Left cardiac atrium (tissue), 4 donors: ENCODE measurements around the gene PTX4. TPM values are rescaled to one million over a fixed set of nuclear protein-coding genes. Genes with fewer than 3 reads are reported as not detected.

Source experiments
- ATAC-seq, 2 donors: fragments of 200-7000 bp; cut with Tn5 transposase; one replicate each; pipeline ENCODE4 v1.9.1; 2020; ENCODE audit warnings: mild to moderate bottlenecking in 2 of 2, moderate library complexity in 2 of 2
- DNase-seq: peaks from one replicate; pipeline ENCODE4 v3.0.0-alpha.2; 2020
- intact Hi-C, 2 donors: fragments of 100-400 bp; cut with DNase I; formaldehyde crosslinking; loops; one replicate each; pipeline versions ENCODE4 v1.14.1 to v1.15.1; 2022 to 2023
- long read RNA-seq: library from polyadenylated mRNA; unstranded; transcript quantifications from one replicate; pipeline ENCODE4 v2.0.0, GENCODE V29; 2021
- total RNA-seq, 2 donors: library from RNA; stranded (reverse); fragmentation: NEBNext Ultra II Directional; extraction: Animal tissue kit (Norgen Biotek cat#: 25700); gene quantifications; one replicate each; pipeline ENCODE4 v1.2.1, GENCODE V29; 2021
- donor health status: DM: no; HTN: yes; CAD: no.
- donor health status: DM: no; HTN: yes; CAD: no; lungs with severe emphysema.
- donor health status: DM: yes; HTN: yes; CAD: no.
- donor health status: Dilated cardiomyopathy.

PTX4 gene, protein sequence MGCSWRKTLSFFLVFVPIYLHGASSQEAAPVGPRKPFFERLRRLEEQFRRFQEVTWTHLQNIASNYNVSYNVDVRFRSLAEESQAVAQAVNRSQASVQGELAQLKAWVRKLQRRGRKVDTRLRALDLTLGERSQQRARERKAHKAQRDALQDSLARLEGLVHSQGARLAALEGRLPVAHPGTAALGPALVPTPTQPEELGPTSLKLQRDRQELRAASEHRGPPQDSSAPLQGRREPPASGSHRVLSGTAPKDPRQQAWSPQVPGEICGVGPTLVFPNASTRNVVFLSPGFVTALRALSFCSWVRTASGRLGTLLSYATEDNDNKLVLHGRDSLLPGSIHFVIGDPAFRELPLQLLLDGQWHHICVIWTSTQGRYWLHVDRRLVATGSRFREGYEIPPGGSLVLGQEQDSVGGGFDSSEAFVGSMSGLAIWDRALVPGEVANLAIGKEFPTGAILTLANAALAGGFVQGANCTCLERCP
- total RNA-seq, result under 1 TPM in 1 of 2 donors, not detected in 1; 0.21 TPM
- long read RNA-seq, result 0 reads

DNA sequence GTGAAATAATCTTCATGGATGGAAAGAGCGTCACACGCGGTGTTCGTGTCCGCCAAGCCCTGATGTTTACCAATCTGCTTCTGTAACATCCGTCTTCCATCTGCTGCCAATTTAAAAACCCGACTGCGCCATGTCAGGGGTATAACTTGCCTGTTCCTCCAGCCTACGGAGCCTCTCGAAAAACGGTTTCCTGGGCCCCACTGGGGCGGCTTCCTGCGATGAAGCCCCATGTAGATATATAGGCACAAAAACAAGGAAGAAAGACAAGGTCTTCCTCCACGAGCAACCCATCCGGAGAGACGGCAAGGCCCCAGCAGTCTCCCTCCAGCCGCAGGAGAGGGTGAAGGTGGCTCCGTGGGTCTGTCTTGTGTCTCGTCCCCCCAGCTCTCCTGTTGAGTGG, at the start of gene PTX4:
PTX4 (minus strand) TSS at position 326 of the 400 bp plus-strand sequence; CDS start at position 291, 35 bp downstream.
- ATAC-seq, result no peak
- no peak for DNase-seq
- intact Hi-C loops, result no loop called here

DNA sequence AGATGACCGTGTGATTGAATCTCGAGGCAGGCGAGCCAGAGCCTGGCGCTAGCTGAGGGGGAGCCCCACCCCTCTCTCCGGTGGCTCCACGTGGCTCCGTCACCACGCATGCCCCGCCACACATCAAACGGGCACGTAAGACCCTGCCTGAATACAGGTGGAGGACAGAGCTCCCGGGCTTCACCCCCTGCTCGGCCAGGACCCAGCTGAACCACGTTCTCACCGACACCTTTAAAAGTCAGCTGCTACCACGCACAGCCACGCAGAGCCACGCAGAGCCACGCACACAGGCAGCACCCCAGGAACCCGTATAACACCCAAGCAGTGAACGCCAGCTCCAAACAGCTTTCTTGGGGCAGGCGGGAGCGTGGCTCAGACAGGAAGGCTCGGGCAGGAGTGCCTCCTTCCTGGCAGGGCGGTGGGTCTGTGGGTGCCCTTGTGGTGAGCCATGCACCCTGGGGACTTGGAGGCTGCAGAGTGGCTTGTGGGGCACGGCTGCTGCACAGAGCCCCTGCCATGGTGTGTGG, 49.1 kb upstream of the PTX4 start:
- DNase-seq (no peak), ATAC-seq (no peak)
- intact Hi-C loops, result no loop called here

DNA sequence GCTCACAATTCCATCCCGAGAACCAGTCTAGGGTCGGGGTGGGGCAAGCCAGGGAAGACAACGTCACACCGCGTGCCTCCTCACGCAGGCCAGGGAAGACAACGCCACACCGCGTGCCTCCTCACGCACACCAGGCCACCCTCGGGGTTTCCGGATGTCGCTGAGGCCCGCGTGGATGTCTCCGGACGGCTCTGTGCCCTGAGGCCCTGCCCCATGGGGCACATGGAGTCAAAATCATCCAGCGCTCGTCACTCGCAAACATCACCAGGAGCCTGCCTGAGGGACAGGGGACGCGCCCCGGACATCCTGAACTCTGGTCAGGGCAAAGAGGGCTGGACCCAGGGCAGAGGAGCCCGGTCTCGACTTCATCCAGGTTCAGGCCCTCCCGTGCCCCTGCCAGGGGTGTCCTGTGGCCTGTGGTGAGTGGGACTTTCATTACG, 48.4 kb upstream of the PTX4 start:
- intact Hi-C loops, result no loop called here
- ATAC-seq, result no peak
- no peak for DNase-seq

DNA sequence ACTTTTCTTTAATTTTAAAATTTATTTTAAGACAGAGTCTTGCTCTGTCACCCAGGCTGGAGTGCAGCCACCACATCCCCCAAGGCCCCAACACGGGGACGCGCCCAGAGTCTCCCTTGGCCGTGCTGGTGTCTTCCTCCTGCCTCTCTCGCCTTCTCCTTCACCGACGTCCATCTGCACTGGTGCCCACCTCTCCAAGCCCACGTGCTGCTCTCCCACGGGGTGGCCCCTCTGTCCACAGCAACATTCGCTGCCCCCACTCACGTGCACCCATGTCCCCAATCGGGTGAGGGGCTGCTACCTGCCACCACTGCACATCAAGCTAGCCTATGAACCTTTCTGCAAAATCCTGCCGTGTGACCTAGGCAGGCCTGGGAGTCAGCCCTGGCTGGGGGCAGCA, 47.9 kb upstream of the PTX4 start:
- ATAC-seq (no peak), DNase-seq (peak; percentile 10)
- intact Hi-C loops, result no loop called here

DNA sequence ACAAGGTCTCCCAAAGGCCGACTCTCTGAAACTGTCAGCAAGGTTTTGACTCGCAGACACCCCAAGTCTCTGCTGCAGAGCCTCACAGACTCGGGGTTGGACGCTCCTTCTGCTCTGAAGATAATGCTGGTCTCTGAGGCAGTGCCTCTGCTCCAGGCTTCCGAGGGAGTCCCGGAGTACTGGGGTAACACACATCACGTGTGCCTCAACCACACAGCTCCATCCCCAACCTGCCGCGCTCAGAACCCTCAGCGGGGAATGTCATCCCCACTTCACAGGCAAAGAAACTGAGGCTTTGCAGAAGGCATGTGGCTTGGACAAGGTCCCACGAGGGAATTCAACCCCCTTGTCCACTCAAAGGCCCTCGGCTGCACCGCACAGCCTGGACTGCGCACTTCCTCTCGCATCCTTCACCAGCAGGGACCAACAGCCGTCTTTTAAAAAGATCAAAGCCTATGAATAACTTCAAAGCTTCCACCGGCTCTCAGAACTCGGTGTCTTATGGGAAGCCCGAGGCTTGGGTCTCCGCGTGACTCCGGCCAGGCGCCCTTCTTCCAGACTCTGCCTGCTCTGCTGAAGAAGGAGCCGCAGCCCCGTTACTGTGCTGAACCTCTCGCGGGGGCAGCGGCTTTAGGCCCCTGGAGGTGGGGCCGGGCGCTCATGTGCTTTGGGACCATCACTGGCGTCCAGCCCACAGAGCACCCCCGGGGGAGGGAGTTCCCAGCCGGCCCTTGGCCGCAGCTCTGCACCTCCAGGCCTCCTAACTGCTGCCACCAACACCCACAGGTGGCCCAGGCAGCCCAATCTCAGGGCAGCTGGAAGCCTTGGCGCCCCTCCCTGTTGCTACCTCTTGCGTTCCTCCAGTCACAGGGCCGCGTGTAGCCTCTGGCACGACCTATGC, 46.9 kb upstream of the PTX4 start:
- ATAC-seq, result no peak
- intact Hi-C loops, result no loop called here
- peak; percentile 41 for DNase-seq

DNA sequence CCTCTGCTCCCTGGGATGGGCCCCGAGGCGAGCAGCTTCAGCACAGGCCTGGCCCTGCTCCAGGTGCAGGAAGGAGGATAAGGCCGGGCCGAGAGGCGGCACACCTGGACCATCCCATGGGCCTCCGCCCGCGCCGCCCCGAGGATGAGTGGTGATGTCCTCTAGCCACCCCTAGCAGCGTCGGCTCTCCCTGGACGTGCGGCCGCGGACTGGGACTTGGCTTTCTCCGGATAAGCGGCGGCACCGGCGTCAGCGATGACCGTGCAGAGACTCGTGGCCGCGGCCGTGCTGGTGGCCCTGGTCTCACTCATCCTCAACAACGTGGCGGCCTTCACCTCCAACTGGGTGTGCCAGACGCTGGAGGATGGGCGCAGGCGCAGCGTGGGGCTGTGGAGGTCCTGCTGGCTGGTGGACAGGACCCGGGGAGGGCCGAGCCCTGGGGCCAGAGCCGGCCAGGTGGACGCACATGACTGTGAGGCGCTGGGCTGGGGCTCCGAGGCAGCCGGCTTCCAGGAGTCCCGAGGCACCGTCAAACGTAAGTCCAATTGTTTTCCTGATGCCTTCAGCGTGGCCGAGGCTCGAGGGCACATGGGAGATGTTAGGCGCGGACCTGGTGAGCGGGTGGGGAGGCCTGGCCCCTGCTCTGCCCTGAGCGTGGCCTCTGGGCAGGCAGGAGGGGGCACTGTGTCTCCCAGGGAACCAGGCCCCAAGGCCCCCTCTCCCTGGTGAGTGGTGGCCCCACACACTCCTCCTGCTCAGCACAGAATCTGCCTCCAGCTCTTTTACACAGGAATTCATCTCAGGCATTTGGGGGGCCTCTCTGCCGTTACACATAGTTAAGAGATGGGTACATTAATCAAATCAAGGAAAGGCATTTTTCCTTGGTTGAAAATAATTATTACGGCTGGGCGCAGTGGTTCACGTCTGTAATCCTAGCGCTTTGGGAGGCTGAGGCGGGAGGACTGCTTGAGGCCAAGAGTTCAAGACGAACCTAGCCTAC, 45.6 kb upstream of the PTX4 start:
- DNase-seq (peak; percentile 48), ATAC-seq (peak in 1 of 2 donors; percentile 1)
- intact Hi-C loops, result loop anchor here in 1 of 2 donors (5.0 kb wide), 1 partner anchor 42 kb away; the partner anchor contains the start of gene TELO2

DNA sequence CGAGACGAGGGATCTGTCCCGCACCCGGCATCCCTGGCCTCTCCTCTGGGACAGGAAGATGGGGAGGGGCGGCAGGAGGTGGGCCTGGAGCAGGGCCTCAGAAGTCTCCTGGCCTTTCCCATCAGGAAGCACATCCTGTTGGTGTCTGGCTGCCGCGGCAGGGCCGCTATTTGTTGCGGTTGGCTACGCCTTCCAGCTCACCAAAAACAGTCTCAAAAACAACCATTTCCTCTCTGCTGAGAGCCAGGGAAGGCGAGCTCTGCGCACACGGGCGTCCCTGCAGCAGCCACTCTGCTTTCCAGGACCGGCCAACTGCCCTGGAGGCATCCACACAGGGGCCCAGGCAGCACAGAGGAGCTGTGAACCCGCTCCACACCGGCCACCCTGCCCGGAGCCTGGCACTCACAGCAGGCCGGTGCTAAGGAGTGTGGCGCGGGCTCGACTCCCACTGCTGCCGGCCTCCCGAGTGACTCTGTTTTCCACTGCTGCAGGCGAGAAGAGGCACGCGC, 44.8 kb upstream of the PTX4 start, which contains the start of gene TMEM204:
TMEM204 (plus strand) TSS at position 224 of the 509 bp plus-strand sequence. CDS start 610 bp downstream, outside the sequence.
- ATAC-seq, result peak; percentile 48 to 69
- intact Hi-C loops, result loop anchor here in 1 of 2 donors (5.0 kb wide), 1 partner anchor 41 kb away; the partner anchor contains the start of gene TELO2
- peak; percentile 88 for DNase-seq

DNA sequence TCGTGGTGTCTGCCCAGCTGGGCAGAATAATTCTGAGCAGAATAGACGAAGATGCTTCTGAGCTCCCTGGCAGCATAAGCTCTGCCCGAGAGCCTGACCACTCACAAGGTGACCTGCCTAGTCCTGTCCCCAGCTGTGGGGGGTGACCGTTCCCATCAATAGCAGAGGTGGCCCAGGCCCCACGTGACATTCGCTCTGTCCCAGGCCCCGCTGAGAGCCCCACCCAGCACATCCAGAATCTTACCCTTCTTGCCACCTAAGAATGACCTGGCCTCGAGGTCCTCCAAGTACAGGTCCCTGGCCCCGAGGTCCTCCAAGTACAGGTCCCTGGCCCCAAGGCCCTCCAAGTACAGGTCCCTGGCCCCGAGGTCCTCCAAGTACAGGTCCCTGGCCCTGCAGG, 44.0 kb upstream of the PTX4 start:
- ATAC-seq, result peak in 1 of 2 donors; percentile 1
- intact Hi-C loops, result loop anchor here in 1 of 2 donors (5.0 kb wide), 1 partner anchor 40 kb away; the partner anchor contains the start of gene TELO2
- peak; percentile 48 for DNase-seq

DNA sequence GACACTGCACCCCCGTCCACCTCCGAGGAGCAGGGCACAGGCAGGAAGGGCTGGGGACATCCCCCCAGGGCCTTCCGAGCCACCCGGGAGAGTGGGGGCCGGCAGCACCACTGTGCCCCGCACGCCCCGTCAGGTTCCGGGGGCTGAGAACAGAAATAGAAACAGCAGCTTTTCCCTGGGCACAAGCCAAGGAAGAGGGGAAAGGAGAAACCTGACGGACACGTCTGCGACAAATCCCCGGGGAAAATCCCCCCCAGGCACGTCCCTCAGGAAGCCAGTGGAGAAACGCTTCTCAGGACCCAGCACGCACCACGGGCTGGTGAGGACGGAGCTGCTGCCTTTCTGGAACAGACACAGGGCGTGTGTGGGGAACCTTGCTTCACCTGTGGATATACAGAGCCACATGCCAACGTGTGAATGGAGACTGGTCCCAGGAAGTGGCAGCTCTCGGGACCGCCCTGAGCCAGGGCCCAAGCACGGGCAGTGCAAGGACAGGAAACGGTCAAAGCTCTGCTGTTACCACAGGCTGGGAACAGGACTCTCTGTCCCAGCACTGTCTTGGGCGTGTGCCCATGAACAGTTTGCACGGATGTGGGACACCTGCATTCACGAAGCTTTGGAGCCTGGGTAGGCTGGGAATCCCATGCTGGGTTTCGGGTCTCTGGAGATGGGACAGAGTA, 43.5 kb upstream of the PTX4 start:
- intact Hi-C loops, result loop anchor here in 1 of 2 donors (5.0 kb wide), 1 partner anchor 40 kb away; the partner anchor contains the start of gene TELO2
- DNase-seq (peak; percentile 88), ATAC-seq (peak; percentile 50 to 62)

DNA sequence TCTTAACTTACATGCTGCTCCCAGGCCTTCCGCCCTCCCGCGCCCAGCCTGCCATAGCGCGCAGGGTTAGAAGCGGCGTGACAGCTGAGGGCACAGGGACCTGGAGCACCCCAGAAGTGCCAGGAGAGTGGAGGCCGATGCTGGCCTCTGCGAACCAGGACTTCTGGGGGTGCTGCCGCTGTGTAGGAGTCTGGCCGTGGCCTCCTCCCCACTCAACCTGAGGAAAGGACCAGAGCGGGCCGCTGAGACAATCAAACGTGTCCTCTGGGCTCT, 42.8 kb upstream of the PTX4 start:
- intact Hi-C loops, result loop anchor here in 1 of 2 donors (5.0 kb wide), 1 partner anchor 39 kb away; the partner anchor contains the start of gene TELO2
- DNase-seq (peak; percentile 23), ATAC-seq (no peak)

DNA sequence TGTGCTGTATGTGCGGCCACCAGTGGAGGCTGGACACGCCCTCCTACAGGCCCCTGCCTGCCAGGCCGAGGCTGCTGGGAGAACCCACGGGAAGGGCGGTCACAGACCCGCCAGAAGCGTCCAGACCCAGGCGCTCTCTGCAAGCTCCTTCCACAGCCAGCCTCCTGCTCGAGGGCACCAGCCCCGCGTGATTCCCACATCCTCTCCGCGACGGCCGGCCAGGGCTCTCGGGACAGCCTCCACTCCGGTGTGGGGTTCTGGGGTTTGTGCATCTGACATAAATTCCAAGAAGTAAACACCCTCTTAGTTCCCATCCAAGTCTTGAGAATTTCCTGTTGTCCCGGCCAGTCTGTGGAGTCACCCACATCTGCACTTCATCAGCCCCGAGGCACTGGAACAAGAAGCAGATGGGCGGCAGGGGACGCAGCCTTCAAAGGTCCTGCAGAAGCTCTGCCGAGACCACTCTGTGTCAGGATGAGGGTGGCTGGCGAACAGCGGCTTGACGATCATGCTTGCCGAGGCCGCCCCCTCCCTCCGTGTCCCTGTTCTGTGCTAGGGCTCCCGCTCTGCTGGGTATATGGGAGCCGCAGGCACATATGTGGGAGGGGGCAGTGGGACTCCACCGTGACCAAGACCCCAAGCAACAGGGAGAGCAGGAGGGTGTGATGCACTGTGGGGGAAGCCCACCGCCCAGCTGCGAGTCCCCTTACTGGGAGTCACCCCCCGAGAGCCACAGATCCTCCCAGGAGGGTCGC, 42.3 kb upstream of the PTX4 start:
- intact Hi-C loops, result loop anchor here in 1 of 2 donors (5.0 kb wide), 1 partner anchor 39 kb away; the partner anchor contains the start of gene TELO2
- DNase-seq, result peak; percentile 78
- ATAC-seq, result peak; percentile 12 to 29

DNA sequence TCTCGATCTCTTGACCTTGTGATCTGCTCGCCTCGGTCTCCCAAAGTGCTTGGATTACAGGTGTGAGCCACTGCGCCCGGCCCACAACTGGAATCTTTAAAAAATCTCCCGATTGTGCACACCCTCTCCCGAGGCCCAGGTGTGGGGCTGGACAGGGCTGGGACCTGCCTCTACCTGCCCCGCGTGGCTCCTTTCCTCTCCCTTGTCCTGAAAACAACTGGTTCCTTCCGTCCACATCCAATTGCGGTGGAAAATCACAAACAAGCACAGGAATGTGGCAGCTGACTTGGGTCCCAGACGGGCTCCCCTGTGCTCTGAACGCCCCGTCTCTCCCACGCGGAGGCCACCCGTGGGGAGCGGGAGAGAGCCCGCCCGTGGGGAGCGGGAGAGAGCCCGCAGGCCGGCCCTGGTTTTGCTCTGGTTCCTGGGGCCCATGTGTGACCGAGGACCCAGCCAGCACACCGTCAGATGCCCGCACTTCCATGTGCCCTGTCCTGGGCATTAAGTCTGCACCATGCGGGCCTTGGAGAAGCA, 41.7 kb upstream of the PTX4 start:
- intact Hi-C loops, result loop anchor here in 1 of 2 donors (5.0 kb wide), 1 partner anchor 38 kb away; the partner anchor contains the start of gene TELO2
- ATAC-seq, result no peak
- DNase-seq, result no peak

DNA sequence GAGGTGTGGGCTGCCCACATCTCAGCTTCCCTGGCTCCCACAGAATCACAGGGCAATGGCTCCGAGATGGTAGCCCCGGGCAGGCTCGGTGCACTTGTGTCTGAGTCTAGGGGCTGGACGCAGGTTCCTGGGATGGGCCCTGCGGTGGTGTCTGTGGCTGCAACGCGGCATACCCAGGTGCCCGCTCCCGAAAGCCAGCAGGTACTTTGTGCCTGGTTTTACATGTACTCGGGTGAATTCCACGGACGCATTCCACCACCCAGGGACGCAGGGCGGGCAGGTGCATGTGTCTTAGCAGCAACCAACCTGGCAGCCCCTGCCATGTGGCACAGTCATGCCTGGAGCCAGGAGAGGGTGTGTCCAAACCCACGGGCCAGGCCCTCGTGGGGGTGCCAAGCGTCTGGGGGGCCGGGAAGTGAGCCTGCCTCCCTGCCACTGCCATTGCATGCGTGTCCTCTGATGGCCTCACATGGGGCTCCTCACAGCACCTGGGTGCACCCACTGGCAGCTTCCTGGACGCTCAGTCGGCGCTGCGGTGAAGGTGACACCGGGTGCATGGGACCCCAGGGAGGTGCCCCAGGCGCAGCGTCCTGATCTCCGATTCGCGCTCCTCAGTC, 40.3 kb upstream of the PTX4 start:
- DNase-seq, result no peak
- ATAC-seq, result no peak
- intact Hi-C loops, result no loop called here

DNA sequence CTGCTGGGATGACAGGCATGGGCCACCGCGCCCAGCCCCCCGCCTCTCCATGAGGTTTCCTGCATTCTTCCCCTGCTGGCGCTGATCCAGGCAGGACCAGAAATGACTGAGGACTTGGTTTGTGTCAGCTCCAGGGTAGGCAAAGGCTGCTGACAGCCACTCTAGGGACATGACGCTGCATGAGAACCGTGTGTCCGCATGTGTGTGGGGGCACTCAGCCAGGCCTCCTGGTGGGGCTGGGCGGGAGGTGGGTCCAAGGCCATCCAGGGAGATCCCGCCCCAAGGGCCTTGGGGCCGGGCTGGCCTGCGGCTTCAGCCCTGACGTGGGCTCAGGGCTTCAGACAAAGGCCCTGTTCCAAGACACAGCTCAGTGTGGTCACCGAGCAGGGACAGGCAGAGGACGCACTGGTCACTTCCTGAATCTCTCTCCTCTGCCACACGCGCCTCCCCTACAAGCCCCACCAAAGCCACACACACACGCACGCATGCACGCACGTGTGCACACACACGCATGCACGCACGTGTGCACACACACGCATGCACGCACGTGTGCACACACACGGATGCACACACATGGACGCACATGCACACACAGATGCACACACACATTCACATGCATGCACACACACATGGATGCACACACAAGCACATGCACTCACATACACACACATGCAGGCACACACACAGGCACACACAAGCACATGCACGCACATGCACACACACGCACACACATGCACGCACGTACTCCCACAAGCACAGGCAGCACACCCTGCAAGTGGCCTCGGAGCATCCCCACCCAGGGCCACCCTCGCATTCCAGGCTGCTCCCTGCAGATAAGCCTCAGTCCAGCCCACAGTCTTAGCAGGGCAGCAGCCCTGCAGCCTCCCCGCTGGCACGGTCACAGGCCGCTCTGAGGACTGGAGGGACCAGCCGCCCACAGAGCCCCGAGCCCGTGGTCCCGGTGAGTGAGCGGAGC, 39.4 kb upstream of the PTX4 start:
- intact Hi-C loops, result no loop called here
- ATAC-seq (peak; percentile 8 to 52), DNase-seq (peak; percentile 69)
